HepG2 (cell line): ENCODE results near the gene DHRS12. TPM values are rescaled to one million over a fixed set of nuclear protein-coding genes. Genes with fewer than 3 reads are reported as not detected.

Experiments used
- BRF2 ChIP-seq: sonication (generic); formaldehyde crosslinking; IDR thresholded peaks from 2 replicates; pipeline ENCODE4 v1.8.1; 2022; ENCODE audit warnings: mild to moderate bottlenecking, missing genetic modification reagents
- CBFB ChIP-seq: sonication (generic); formaldehyde crosslinking; IDR thresholded peaks from 2 replicates; pipeline ENCODE4 v1.4.0; 2020; ENCODE audit warnings: missing genetic modification reagents
- CSRNP2 ChIP-seq: sonication (generic); formaldehyde crosslinking; conservative IDR thresholded peaks from 2 replicates; pipeline ENCODE4 v1.8.0; 2022; ENCODE audit warnings: low read depth, missing genetic modification reagents
- GMEB2 ChIP-seq: IDR thresholded peaks from 2 replicates; pipeline ENCODE4 v1.6.1; 2016; ENCODE audit warnings: missing biosample characterization, missing genetic modification reagents, low read depth
- ISL2 ChIP-seq: sonication (generic); formaldehyde crosslinking; IDR thresholded peaks from 2 replicates; pipeline ENCODE4 v1.5.0; 2020; ENCODE audit warnings: missing genetic modification reagents
- JUND ChIP-seq: sonication (generic); formaldehyde crosslinking; IDR thresholded peaks from 2 replicates; pipeline ENCODE4 v1.8.0; 2022; ENCODE audit warnings: mild to moderate bottlenecking, missing genetic modification reagents
- MTF2 ChIP-seq: sonication (generic); formaldehyde crosslinking; IDR thresholded peaks from 2 replicates; pipeline ENCODE4 v1.5.0; 2020; ENCODE audit warnings: missing genetic modification reagents, borderline replicate concordance
- NFIC ChIP-seq: IDR thresholded peaks from 2 replicates; pipeline ENCODE4 v1.6.1; 2012; ENCODE audit warnings: mild to moderate bottlenecking, low read length, inconsistent platforms
- NPAS2 ChIP-seq: sonication (generic); formaldehyde crosslinking; IDR thresholded peaks from 2 replicates; pipeline ENCODE4 v1.8.0; 2022; ENCODE audit warnings: mild to moderate bottlenecking, missing genetic modification reagents, borderline replicate concordance
- PLRG1 ChIP-seq: fragments of 450-650 bp; conservative IDR thresholded peaks from 2 replicates; pipeline ENCODE4 v1.6.1; 2016
- SNAPC2 ChIP-seq: sonication (generic); formaldehyde crosslinking; IDR thresholded peaks from 2 replicates; pipeline ENCODE4 v1.8.1; 2022; ENCODE audit warnings: mild to moderate bottlenecking, missing genetic modification reagents
- TEAD3 ChIP-seq: optimal IDR thresholded peaks from 2 replicates; pipeline ENCODE3; 2016; ENCODE audit warnings: borderline replicate concordance
- TFDP1 ChIP-seq: IDR thresholded peaks from 2 replicates; pipeline ENCODE4 v1.6.1; 2016; ENCODE audit warnings: missing compliant biosample characterization, missing genetic modification reagents, borderline replicate concordance
- TMF1 ChIP-seq: sonication (generic); formaldehyde crosslinking; IDR thresholded peaks from 2 replicates; pipeline ENCODE4 v1.8.1; 2022; ENCODE audit warnings: low read depth, missing genetic modification reagents
- TOE1 ChIP-seq: sonication (generic); formaldehyde crosslinking; IDR thresholded peaks from 2 replicates; pipeline ENCODE4 v1.4.0; 2020; ENCODE audit warnings: mild to moderate bottlenecking, missing genetic modification reagents
- ZHX1 ChIP-seq: sonication (generic); formaldehyde crosslinking; IDR thresholded peaks from 2 replicates; pipeline ENCODE4 v1.8.1; 2022; ENCODE audit warnings: low read depth, mild to moderate bottlenecking, missing genetic modification reagents
- ZNF224 ChIP-seq: sonication (generic); formaldehyde crosslinking; IDR thresholded peaks from 2 replicates; pipeline ENCODE4 v1.5.0; 2020; ENCODE audit warnings: mild to moderate bottlenecking, missing genetic modification reagents
- ZNF225 ChIP-seq: sonication (generic); formaldehyde crosslinking; IDR thresholded peaks from 2 replicates; pipeline ENCODE4 v1.4.0; 2020; ENCODE audit warnings: mild to moderate bottlenecking, missing genetic modification reagents
- ZNF235 ChIP-seq: sonication (generic); formaldehyde crosslinking; IDR thresholded peaks from 2 replicates; pipeline ENCODE4 v1.8.1; 2023; ENCODE audit warnings: mild to moderate bottlenecking, missing genetic modification reagents, borderline replicate concordance
- ZNF333 ChIP-seq: sonication (generic); formaldehyde crosslinking; IDR thresholded peaks from 2 replicates; pipeline ENCODE4 v1.4.0; 2020; ENCODE audit warnings: mild to moderate bottlenecking, missing genetic modification reagents, borderline replicate concordance
- ZNF644 ChIP-seq: IDR thresholded peaks from 2 replicates; pipeline ENCODE4 v1.6.1; 2016; ENCODE audit warnings: low read depth
- ZNF850 ChIP-seq: sonication (generic); formaldehyde crosslinking; conservative IDR thresholded peaks from 2 replicates; pipeline ENCODE4 v1.9.0; 2021; ENCODE audit warnings: mild to moderate bottlenecking, missing genetic modification reagents
- polyA plus RNA-seq, 8 experiments: library from polyadenylated mRNA; depleted of rRNA in 3 of 8; stranded (reverse) in 7 of 8; unstranded in 1 of 8; fragments of >200 nt; fragmentation: Illumina TruSeq in 4 of 8; extraction: Trizol in 4 of 8; gene quantifications; 2 replicates each; pipeline versions ENCODE4 v1.2.1 to v1.2.3, GENCODE V29; 2011 to 2016; ENCODE audit warnings: low read depth in 4 of 8, missing spikeins in 1 of 8, mixed read lengths in 1 of 8; ENCODE audit not compliant: insufficient read depth in 1 of 8
- total RNA-seq, 5 experiments: library from RNA; depleted of rRNA; stranded (reverse); fragments of >200 nt; fragmentation: Illumina TruSeq; extraction: Trizol; gene quantifications; 2 replicates each; pipeline ENCODE4 v1.2.3, GENCODE V29; 2016; ENCODE audit warnings: low read depth in 1 of 5

DHRS12 gene
- total and polyA plus RNA-seq, 2 of the 13 experiments (the other 11 are each of a cell fraction or from before 2014, with no cell fraction given) = 7.2 to 8.4 TPM

- no peak for TF ChIP-seq SNAPC2 (CRISPR knock-in tag)
- no peak for TF ChIP-seq ZNF235
- no peak for TF ChIP-seq TMF1
- 0 out of 2 replicates have a peak, but pooled peaks have one; percentile 42 for TF ChIP-seq ISL2 (CRISPR knock-in tag)
- TF ChIP-seq ZNF333 (CRISPR knock-in tag) = no peak
- no peak for TF ChIP-seq TFDP1 (CRISPR knock-in tag)
- no peak for TF ChIP-seq ZNF850 (CRISPR knock-in tag)
- TF ChIP-seq PLRG1 = no peak
- TF ChIP-seq NPAS2 = no peak
- no peak for TF ChIP-seq BRF2 (CRISPR knock-in tag)
- no peak for TF ChIP-seq ZNF224 (CRISPR knock-in tag)
- no peak for TF ChIP-seq TOE1 (CRISPR knock-in tag)
- 0 out of 2 replicates have a peak, but pooled peaks have one; percentile 7 for TF ChIP-seq ZNF225
- no peak for TF ChIP-seq CSRNP2 (CRISPR knock-in tag)
- TF ChIP-seq ZNF644 (CRISPR knock-in tag) = no peak; the same call in 1 of the 2 replicates
- peak; percentile 27; the same call in 1 of the 2 replicates for TF ChIP-seq NFIC
- TF ChIP-seq TEAD3 = peak; percentile 45
- TF ChIP-seq JUND = peak; percentile 92
- no peak for TF ChIP-seq CBFB (CRISPR knock-in tag)
- no peak for TF ChIP-seq GMEB2 (CRISPR knock-in tag)
- TF ChIP-seq ZHX1 (CRISPR knock-in tag) = no peak
- no peak for TF ChIP-seq MTF2 (CRISPR knock-in tag)
Measured at GRCh38 chr13:51764184-51765141, 39.5 kb downstream of the DHRS12 start (continued).
